ENCODE data around the gene ZBTB5. TPM values are rescaled to one million over a fixed set of nuclear protein-coding genes. Genes with fewer than 3 reads are reported as not detected.
A peak's percentile ranks its signal among the peaks of the same experiment; 100 is the strongest.

Gene ZBTB5
- total and polyA plus RNA-seq, 4 donors = 2.4 to 9.4 (median 6.5) TPM

DNA sequence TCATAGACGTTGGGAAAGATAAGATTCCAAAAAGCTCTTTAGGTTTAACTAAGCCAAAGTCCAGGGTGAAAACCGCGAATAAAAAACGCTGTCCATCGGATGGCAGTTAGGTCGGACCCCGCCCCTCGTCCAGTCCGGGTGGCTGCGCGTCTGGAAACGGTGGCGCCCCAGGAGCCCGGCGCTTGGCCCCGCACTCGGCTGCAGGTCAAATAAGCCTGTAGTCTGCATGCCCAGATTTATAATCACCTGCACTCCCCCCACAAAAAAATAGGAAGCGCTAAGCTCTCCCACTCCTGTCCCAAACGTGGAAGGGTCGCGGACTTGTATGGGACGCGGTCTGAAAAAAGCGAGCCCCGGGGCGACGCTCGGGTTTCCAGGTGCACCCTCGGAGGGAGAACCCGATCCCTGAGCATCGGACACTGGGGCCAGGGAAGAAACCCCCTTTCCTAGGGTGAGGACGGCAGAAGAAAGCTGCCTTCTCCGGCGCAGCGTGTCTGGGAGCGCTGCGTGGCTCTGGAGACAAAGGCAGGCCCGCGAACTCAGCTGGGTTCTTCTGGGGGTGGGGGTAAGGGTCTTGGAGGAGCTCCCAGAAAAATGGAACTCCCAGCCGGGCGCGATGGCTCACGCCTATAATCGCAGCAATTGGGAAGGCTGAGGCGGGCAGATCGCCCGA lies 923 bp upstream of the ZBTB5 start:
- no peaks in the 10 kb centered on the region for H3K36me3 ChIP-seq (ENCODE audit: control insufficient read depth in 4 of 4, insufficient read depth in 3 of 4, low read depth in 1 of 4, low read length in 3 of 4)
- H3K9me3 ChIP-seq (ENCODE audit: control insufficient read depth in 4 of 4, low read length in 3 of 4) = no peaks in the 10 kb centered on the region
- H3K27ac ChIP-seq (ENCODE audit: low read depth in 1 of 2, low read length in 2 of 2) = peak overlapping the region; percentile 87 to 97
- WGBS = under 1% methylated on average over 47 of the region's 47 CpGs
- H3K4me1 ChIP-seq (ENCODE audit: control insufficient read depth in 4 of 4, insufficient read depth in 4 of 4, low read length in 3 of 4) = peaks cover 14 to 34% (median 21%) of the 10 kb centered on the region in 4 donors
- peak; percentile 54 for DNase-seq (ENCODE audit: low spot score)
- no peaks in the 10 kb centered on the region for H3K27me3 ChIP-seq (ENCODE audit: control insufficient read depth in 4 of 4, insufficient read depth in 4 of 4, low read length in 3 of 4)
- TF ChIP-seq RXRA (IDR thresholded peaks at IDR 0.05) (peak in 1 of 2 donors; percentile 20), FOXA2 (IDR thresholded peaks at IDR 0.05) (no peak), YY1 (IDR thresholded peaks at IDR 0.05) (no peak), HNF4A (conservative IDR thresholded peaks at IDR 0.05) (no peak), SP1 (IDR thresholded peaks at IDR 0.05) (no peak), TAF1 (conservative IDR thresholded peaks at IDR 0.05) (peak; percentile 69), FOXA1 (IDR thresholded peaks at IDR 0.05) (no peak), NR2F2 (IDR thresholded peaks at IDR 0.05) (no peak)
- TF ChIP-seq, protein P1, sequence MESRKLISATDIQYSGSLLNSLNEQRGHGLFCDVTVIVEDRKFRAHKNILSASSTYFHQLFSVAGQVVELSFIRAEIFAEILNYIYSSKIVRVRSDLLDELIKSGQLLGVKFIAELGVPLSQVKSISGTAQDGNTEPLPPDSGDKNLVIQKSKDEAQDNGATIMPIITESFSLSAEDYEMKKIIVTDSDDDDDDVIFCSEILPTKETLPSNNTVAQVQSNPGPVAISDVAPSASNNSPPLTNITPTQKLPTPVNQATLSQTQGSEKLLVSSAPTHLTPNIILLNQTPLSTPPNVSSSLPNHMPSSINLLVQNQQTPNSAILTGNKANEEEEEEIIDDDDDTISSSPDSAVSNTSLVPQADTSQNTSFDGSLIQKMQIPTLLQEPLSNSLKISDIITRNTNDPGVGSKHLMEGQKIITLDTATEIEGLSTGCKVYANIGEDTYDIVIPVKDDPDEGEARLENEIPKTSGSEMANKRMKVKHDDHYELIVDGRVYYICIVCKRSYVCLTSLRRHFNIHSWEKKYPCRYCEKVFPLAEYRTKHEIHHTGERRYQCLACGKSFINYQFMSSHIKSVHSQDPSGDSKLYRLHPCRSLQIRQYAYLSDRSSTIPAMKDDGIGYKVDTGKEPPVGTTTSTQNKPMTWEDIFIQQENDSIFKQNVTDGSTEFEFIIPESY (IDR thresholded peaks at IDR 0.05) = peak; percentile 8
- TF ChIP-seq, protein P2, sequence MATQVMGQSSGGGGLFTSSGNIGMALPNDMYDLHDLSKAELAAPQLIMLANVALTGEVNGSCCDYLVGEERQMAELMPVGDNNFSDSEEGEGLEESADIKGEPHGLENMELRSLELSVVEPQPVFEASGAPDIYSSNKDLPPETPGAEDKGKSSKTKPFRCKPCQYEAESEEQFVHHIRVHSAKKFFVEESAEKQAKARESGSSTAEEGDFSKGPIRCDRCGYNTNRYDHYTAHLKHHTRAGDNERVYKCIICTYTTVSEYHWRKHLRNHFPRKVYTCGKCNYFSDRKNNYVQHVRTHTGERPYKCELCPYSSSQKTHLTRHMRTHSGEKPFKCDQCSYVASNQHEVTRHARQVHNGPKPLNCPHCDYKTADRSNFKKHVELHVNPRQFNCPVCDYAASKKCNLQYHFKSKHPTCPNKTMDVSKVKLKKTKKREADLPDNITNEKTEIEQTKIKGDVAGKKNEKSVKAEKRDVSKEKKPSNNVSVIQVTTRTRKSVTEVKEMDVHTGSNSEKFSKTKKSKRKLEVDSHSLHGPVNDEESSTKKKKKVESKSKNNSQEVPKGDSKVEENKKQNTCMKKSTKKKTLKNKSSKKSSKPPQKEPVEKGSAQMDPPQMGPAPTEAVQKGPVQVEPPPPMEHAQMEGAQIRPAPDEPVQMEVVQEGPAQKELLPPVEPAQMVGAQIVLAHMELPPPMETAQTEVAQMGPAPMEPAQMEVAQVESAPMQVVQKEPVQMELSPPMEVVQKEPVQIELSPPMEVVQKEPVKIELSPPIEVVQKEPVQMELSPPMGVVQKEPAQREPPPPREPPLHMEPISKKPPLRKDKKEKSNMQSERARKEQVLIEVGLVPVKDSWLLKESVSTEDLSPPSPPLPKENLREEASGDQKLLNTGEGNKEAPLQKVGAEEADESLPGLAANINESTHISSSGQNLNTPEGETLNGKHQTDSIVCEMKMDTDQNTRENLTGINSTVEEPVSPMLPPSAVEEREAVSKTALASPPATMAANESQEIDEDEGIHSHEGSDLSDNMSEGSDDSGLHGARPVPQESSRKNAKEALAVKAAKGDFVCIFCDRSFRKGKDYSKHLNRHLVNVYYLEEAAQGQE (IDR thresholded peaks at IDR 0.05) = peak; percentile 19
- H3K9ac ChIP-seq (ENCODE audit: low read depth in 1 of 2, low read length in 2 of 2) = peak overlapping the region; percentile 30 to 92
- peak overlapping the region; percentile 53 to 65 (median 64) for H3K4me3 ChIP-seq (ENCODE audit: low read depth in 1 of 3, low read length in 3 of 3)

DNA sequence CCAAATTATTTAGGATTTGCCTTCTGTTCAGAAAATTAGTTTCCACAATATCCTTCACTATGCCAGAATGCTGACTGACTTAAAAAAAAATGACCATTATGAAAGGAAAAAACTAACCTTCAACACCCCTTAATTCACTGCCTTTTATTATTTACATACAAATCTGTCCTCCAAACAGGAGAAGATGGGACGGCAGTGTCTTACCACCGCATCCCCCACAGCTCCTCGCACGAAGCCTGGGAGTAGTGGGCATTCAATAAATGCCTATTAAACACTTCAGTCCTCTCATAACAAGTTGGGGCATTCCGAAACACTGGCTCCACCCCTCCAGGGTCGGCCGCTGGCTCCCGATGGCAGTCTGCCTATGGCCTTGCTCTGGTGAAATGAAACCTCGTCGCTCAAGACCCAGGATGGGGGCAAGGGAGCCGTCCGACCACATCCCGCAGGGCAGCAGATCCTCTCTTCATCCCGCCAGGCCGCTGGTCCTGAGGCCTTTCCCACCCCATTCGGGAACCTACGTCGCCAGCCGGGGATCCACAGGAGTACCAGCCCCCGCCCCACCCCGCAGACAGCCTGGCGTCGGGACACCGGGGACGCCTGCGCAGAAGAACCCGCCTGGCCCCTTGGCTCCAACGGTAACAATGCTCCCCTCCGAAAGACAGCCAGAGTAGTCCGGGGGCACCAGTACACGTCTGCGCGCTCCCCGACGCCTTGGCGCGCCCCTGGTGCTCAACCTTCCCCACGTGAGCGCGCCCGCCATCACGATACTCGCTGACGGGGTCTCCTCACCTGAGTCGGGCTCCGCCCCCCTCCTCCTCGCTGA lies 613 bp downstream of the ZBTB5 start:
- Histone ChIP-seq H3K4me1 (ENCODE audit: control insufficient read depth in 4 of 4, insufficient read depth in 4 of 4, low read length in 3 of 4) (peaks cover 17 to 36% (median 23%) of the 10 kb centered on the region in 4 donors), H3K27me3 (ENCODE audit: control insufficient read depth in 4 of 4, insufficient read depth in 4 of 4, low read length in 3 of 4) (no peaks in the 10 kb centered on the region), H3K27ac (ENCODE audit: low read depth in 1 of 2, low read length in 2 of 2) (peak overlapping the region; percentile 87 to 97), H3K9me3 (ENCODE audit: control insufficient read depth in 4 of 4, low read length in 3 of 4) (no peaks in the 10 kb centered on the region), H3K9ac (ENCODE audit: low read depth in 1 of 2, low read length in 2 of 2) (peak overlapping the region; percentile 89 to 93), H3K4me3 (ENCODE audit: low read depth in 1 of 3, low read length in 3 of 3) (peak overlapping the region; percentile 64 to 97 (median 92)), H3K36me3 (ENCODE audit: control insufficient read depth in 4 of 4, insufficient read depth in 3 of 4, low read depth in 1 of 4, low read length in 3 of 4) (no peaks in the 10 kb centered on the region)
- peak in 1 of 2 donors; percentile 23 for TF ChIP-seq RXRA (IDR thresholded peaks at IDR 0.05)
- peak; percentile 40 for TF ChIP-seq TAF1 (conservative IDR thresholded peaks at IDR 0.05)
- TF ChIP-seq, protein P2 (IDR thresholded peaks at IDR 0.05) = no peak
- DNase-seq (ENCODE audit: low spot score) = peak; percentile 75
- WGBS = under 1% methylated on average over 47 of the region's 47 CpGs

Data from liver (tissue), 9 donors.